Esophagus squamous epithelium (tissue), 4 donors: ENCODE data around the gene NTF4.

Experiments used
- POLR2A ChIP-seq, 4 donors: fragments of 450-650 bp; IDR thresholded peaks; one replicate each; pipeline ENCODE4 v1.6.1; 2017; ENCODE audit warnings: antibody characterized with exemption in 4 of 4, mild to moderate bottlenecking in 4 of 4, moderate library complexity in 3 of 4
- TF ChIP-seq, protein P1 (sequence below), 6 experiments: fragments of 450-650 bp in 4 of 6; fragments of 200-600 bp in 2 of 6; sonication (generic) in 2 of 6; IDR thresholded peaks; one replicate each; pipeline ENCODE4 v1.5.1; 2016 to 2019; ENCODE audit warnings: antibody characterized with exemption in 6 of 6, mild to moderate bottlenecking in 4 of 6, moderate library complexity in 4 of 6

DNA sequence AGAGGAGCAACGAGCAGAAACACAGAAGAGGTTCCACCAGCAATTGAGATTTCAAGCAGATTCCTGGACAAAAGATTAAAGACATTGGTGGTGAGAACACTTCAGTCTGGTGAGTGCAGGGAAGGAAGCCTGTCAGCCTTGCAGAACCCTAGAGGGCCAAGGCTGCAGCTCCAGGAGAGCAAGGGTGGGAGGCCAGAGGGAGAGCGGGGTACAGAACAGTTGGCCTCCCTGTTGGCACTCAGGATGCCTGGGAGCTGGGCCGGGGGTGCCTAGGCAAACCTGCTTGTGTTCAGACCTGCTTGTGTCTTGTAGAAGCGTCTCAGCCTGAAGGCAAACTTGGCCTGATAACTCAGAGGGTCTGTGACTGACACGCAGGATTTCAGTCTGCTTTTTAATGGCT, 44.4 kb upstream of the NTF4 start:
- TF ChIP-seq, protein P1, sequence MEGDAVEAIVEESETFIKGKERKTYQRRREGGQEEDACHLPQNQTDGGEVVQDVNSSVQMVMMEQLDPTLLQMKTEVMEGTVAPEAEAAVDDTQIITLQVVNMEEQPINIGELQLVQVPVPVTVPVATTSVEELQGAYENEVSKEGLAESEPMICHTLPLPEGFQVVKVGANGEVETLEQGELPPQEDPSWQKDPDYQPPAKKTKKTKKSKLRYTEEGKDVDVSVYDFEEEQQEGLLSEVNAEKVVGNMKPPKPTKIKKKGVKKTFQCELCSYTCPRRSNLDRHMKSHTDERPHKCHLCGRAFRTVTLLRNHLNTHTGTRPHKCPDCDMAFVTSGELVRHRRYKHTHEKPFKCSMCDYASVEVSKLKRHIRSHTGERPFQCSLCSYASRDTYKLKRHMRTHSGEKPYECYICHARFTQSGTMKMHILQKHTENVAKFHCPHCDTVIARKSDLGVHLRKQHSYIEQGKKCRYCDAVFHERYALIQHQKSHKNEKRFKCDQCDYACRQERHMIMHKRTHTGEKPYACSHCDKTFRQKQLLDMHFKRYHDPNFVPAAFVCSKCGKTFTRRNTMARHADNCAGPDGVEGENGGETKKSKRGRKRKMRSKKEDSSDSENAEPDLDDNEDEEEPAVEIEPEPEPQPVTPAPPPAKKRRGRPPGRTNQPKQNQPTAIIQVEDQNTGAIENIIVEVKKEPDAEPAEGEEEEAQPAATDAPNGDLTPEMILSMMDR (IDR thresholded peaks at IDR 0.05): no peak
- no peak for TF ChIP-seq POLR2A (IDR thresholded peaks at IDR 0.05)
